Stimulated activated CD8-positive, alpha-beta memory T cell treated with anti-CD3 and anti-CD28 coated beads, Interleukin-12 subunit alpha, Interleukin-12 subunit beta, amount 100 ng/mL, for 1 hour (primary cell): ENCODE data around the gene EXOC6B.

Experiments
- DNase-seq: peaks from one replicate; pipeline ENCODE4 v3.0.0-alpha.2; 2020; ENCODE audit warnings: low read depth

EXOC6B gene

GRCh38 chr2:72828840-72829507, 3.1 kb upstream of the EXOC6B start:
- no peak for DNase-seq

GRCh38 chr2:72827966-72828646, 2.3 kb upstream of the EXOC6B start:
- DNase-seq: no peak

- no peak for DNase-seq
These were observed 1.7 kb upstream of the EXOC6B start for GRCh38 chr2:72827487-72827886.

GRCh38 chr2:72826156-72826477, 284 bp upstream of the EXOC6B start:
- DNase-seq: no peak

- no peak for DNase-seq
These were observed 1.5 kb downstream of the EXOC6B start for GRCh38 chr2:72824224-72824842.

GRCh38 chr2:72822794-72823193, 3.0 kb downstream of the EXOC6B start:
- no peak for DNase-seq

GRCh38 chr2:72821983-72822382, 3.9 kb downstream of the EXOC6B start:
- DNase-seq: no peak

GRCh38 chr2:72821118-72821517, 4.7 kb downstream of the EXOC6B start:
- DNase-seq: no peak

- no peak for DNase-seq
These were observed 6.3 kb downstream of the EXOC6B start for GRCh38 chr2:72819501-72819900.

- DNase-seq: no peak
These were observed 10.1 kb downstream of the EXOC6B start for GRCh38 chr2:72815655-72816278.

GRCh38 chr2:72813841-72814240, 12.0 kb downstream of the EXOC6B start:
- no peak for DNase-seq

GRCh38 chr2:72810165-72810564, 15.7 kb downstream of the EXOC6B start:
- DNase-seq: no peak

GRCh38 chr2:72809095-72809494, 16.7 kb downstream of the EXOC6B start:
- DNase-seq: no peak

- DNase-seq: no peak
These were observed 19.4 kb downstream of the EXOC6B start for GRCh38 chr2:72806280-72806945.

GRCh38 chr2:72803626-72804320, 22.1 kb downstream of the EXOC6B start:
- DNase-seq: no peak

- no peak for DNase-seq
These were observed 22.7 kb downstream of the EXOC6B start for GRCh38 chr2:72803151-72803550.

GRCh38 chr2:72800492-72800891, 25.3 kb downstream of the EXOC6B start:
- no peak for DNase-seq

GRCh38 chr2:72797740-72798139, 28.1 kb downstream of the EXOC6B start:
- DNase-seq: no peak

GRCh38 chr2:72796766-72797165, 29.1 kb downstream of the EXOC6B start:
- DNase-seq: no peak

- no peak for DNase-seq
These were observed 31.3 kb downstream of the EXOC6B start for GRCh38 chr2:72794572-72794971.

GRCh38 chr2:72793798-72794440, 31.9 kb downstream of the EXOC6B start:
- no peak for DNase-seq
